Osteocyte (in vitro differentiated cells): ENCODE measurements around the gene ACTG1. TPM values are rescaled to one million over a fixed set of nuclear protein-coding genes. Genes with fewer than 3 reads are reported as not detected.

ENCODE experiments used
- DNase-seq: peaks from one replicate; pipeline ENCODE4 v3.0.0; 2021; ENCODE audit warnings: mixed read lengths; ENCODE audit not compliant: unreplicated experiment; ENCODE audit errors: extremely low spot score
- H3K27ac Mint-ChIP-seq: one replicate; pipeline ENCODE4 v1.8.0; 2021; ENCODE audit warnings: mild to moderate bottlenecking, mixed read lengths; ENCODE audit not compliant: unreplicated experiment
- H3K27me3 Mint-ChIP-seq: one replicate; pipeline ENCODE4 v1.8.0; 2021; ENCODE audit warnings: mixed read lengths; ENCODE audit not compliant: unreplicated experiment
- H3K36me3 Mint-ChIP-seq: one replicate; pipeline ENCODE4 v1.8.0; 2021; ENCODE audit warnings: mixed read lengths; ENCODE audit not compliant: unreplicated experiment
- H3K4me1 Mint-ChIP-seq: one replicate; pipeline ENCODE4 v1.8.0; 2021; ENCODE audit warnings: mixed read lengths; ENCODE audit not compliant: unreplicated experiment
- H3K4me3 Mint-ChIP-seq: one replicate; pipeline ENCODE4 v1.8.0; 2021; ENCODE audit warnings: mild to moderate bottlenecking, moderate library complexity, mixed read lengths; ENCODE audit not compliant: unreplicated experiment
- H3K9me3 Mint-ChIP-seq: one replicate; pipeline ENCODE4 v1.8.0; 2021; ENCODE audit warnings: mixed read lengths; ENCODE audit not compliant: unreplicated experiment
- total RNA-seq: library from RNA; stranded (reverse); gene quantifications from 2 replicates; pipeline ENCODE4 v1.2.1, GENCODE V29; 2021
- TF ChIP-seq, protein P1 (sequence below): fragments of 200-600 bp; sonication (generic); IDR thresholded peaks from 2 replicates; pipeline ENCODE4 v1.5.0; 2021; ENCODE audit warnings: antibody characterized with exemption, mild to moderate bottlenecking, moderate library complexity

The ACTG1 gene
- total RNA-seq, 1 donor from 2014 or later, result 4,267 TPM

GRCh38 chr17:81514739-81515529 lies 2.3 kb upstream of the ACTG1 start:
- DNase-seq, result no peak
- Mint-ChIP-seq H3K36me3 (peaks cover 22% of the 10 kb centered on the region), H3K9me3 (no peaks in the 10 kb centered on the region), H3K4me1 (peaks cover 40% of the 10 kb centered on the region), H3K27me3 (no peaks in the 10 kb centered on the region), H3K27ac (peak overlapping the region; percentile 88), H3K4me3 (peak overlapping the region; percentile 86)
- TF ChIP-seq, protein P1, sequence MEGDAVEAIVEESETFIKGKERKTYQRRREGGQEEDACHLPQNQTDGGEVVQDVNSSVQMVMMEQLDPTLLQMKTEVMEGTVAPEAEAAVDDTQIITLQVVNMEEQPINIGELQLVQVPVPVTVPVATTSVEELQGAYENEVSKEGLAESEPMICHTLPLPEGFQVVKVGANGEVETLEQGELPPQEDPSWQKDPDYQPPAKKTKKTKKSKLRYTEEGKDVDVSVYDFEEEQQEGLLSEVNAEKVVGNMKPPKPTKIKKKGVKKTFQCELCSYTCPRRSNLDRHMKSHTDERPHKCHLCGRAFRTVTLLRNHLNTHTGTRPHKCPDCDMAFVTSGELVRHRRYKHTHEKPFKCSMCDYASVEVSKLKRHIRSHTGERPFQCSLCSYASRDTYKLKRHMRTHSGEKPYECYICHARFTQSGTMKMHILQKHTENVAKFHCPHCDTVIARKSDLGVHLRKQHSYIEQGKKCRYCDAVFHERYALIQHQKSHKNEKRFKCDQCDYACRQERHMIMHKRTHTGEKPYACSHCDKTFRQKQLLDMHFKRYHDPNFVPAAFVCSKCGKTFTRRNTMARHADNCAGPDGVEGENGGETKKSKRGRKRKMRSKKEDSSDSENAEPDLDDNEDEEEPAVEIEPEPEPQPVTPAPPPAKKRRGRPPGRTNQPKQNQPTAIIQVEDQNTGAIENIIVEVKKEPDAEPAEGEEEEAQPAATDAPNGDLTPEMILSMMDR, result no peak

GRCh38 chr17:81514489-81514738 lies 1.8 kb upstream of the ACTG1 start:
- H3K9me3 Mint-ChIP-seq, result no peaks in the 10 kb centered on the region
- H3K27me3 Mint-ChIP-seq, result no peaks in the 10 kb centered on the region
- H3K27ac Mint-ChIP-seq, result peak overlapping the region; percentile 97
- H3K4me3 Mint-ChIP-seq, result peak overlapping the region; percentile 78
- TF ChIP-seq, protein P1, result no peak
- no peak for DNase-seq
- H3K4me1 Mint-ChIP-seq, result peaks cover 45% of the 10 kb centered on the region
- H3K36me3 Mint-ChIP-seq, result peaks cover 27% of the 10 kb centered on the region

- DNase-seq, result no peak
- Mint-ChIP-seq H3K4me1 (peaks cover 50% of the 10 kb centered on the region), H3K36me3 (peaks cover 32% of the 10 kb centered on the region), H3K27ac (peak overlapping the region; percentile 97), H3K9me3 (no peaks in the 10 kb centered on the region), H3K4me3 (peak overlapping the region; percentile 78), H3K27me3 (no peaks in the 10 kb centered on the region)
- TF ChIP-seq, protein P1, result no peak
These were observed 1.3 kb upstream of the ACTG1 start for GRCh38 chr17:81513753-81514488.

- no peaks in the 10 kb centered on the region for H3K27me3 Mint-ChIP-seq
- peaks cover 50% of the 10 kb centered on the region for H3K4me1 Mint-ChIP-seq
These were observed 763 bp upstream of the ACTG1 start for GRCh38 chr17:81513372-81513752.

More at GRCh38 chr17:81513372-81513752, 763 bp upstream of the ACTG1 start:
- no peak for DNase-seq
- Mint-ChIP-seq H3K9me3 (no peaks in the 10 kb centered on the region), H3K27ac (peak overlapping the region; percentile 97), H3K36me3 (peaks cover 37% of the 10 kb centered on the region), H3K4me3 (peak overlapping the region; percentile 78)
- TF ChIP-seq, protein P1, result no peak
